Calu3 (cell line): Measurements from ENCODE around the gene SPTBN1. TPM values are rescaled to one million over a fixed set of nuclear protein-coding genes. Genes with fewer than 3 reads are reported as not detected.

Source experiments
- BruUV-seq: library from RNA; stranded (reverse); fragments of 400-500 nt; replicated peaks from 2 replicates; lab custom pipeline; 2021; lab: Mats Ljungman, UMichigan
- CTCF ChIA-PET: fragments of 300-600 bp; sonication (Branson Sonifier 250); formaldehyde crosslinking; loops from one replicate; lab custom pipeline; 2022; ENCODE audit warnings: antibody characterized with exemption; lab: Charles Lee
- DNase-seq: peaks from one replicate; pipeline ENCODE4 v3.0.0; 2022
- H3K27ac Mint-ChIP-seq: one replicate; pipeline ENCODE4 v1.8.0; 2022; ENCODE audit warnings: mixed read lengths; ENCODE audit not compliant: unreplicated experiment
- H3K27me3 Mint-ChIP-seq: one replicate; pipeline ENCODE4 v1.8.0; 2022; ENCODE audit warnings: mixed read lengths; ENCODE audit not compliant: unreplicated experiment
- H3K36me3 Mint-ChIP-seq: one replicate; pipeline ENCODE4 v1.8.0; 2022; ENCODE audit warnings: mild to moderate bottlenecking, moderate library complexity, mixed read lengths; ENCODE audit not compliant: insufficient read depth, unreplicated experiment
- H3K4me1 Mint-ChIP-seq: one replicate; pipeline ENCODE4 v1.8.0; 2022; ENCODE audit warnings: mild to moderate bottlenecking, low read depth, mixed read lengths; ENCODE audit not compliant: unreplicated experiment
- H3K4me3 Mint-ChIP-seq: one replicate; pipeline ENCODE4 v1.8.0; 2022; ENCODE audit warnings: mild to moderate bottlenecking, low read depth, moderate library complexity, mixed read lengths; ENCODE audit not compliant: unreplicated experiment
- H3K9me3 Mint-ChIP-seq: one replicate; pipeline ENCODE4 v1.8.0; 2022; ENCODE audit warnings: low read depth, mixed read lengths; ENCODE audit not compliant: unreplicated experiment
- CTCF ChIP-seq: fragments of 200-600 bp; IDR thresholded peaks from one replicate; pipeline ENCODE4 v1.8.0; 2022; ENCODE audit warnings: antibody characterized with exemption; ENCODE audit not compliant: unreplicated experiment
- intact Hi-C: fragments of 100-400 bp; cut with micrococcal nuclease; formaldehyde crosslinking; loops from one replicate; pipeline ENCODE4 v1.10.0; 2022; ENCODE audit not compliant: unreplicated experiment
- total RNA-seq: library from RNA; stranded (reverse); gene quantifications from 2 replicates; pipeline ENCODE4 v1.2.3, GENCODE V29; 2022

SPTBN1 gene
- total RNA-seq, 1 experiment from 2014 or later, result 611 TPM

DNA sequence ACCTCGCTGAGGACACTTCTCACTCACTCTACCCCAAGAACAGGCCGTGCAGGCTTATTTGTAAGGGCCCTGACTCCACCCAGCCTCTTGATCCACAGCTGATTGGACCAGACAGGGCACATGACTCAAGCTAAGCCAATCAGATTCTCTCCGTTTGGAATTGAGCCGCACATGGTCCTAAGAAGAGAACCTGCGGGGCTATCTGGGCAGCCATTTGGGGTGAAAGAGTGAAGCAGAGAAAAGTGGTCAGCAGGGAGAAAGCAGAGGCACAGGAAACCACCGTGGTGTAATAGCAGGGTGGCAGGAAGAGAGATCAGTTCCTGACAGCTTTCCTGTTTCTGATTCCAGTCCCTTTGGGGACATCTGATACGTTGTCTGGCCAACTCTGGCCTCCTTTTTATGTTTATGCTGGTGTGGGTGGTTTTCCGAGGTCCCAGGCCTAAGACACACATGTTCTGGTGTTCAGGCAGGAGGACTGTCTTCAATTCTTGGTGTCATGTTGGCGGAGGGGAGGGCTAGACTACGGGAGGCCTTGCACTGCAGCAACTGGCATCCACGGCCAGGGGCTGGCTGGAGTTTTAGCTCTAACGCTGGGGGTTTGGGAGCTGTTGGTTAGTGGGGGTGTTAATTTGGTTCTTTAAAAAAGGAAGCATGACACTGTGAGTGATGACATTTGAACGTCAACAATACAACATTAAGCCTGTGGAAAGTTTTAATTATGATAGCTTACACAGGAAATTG, 26.1 kb upstream of the SPTBN1 start:
- no peaks in the 10 kb centered on the region for H3K9me3 Mint-ChIP-seq
- H3K4me3 Mint-ChIP-seq, result no peak overlapping the region
- BruUV-seq, result no TSS peak
- TF ChIP-seq CTCF, result no peak
- CTCF ChIA-PET, result no interaction called here
- no peak for DNase-seq
- H3K27me3 Mint-ChIP-seq, result no peaks in the 10 kb centered on the region
- no peaks in the 10 kb centered on the region for H3K4me1 Mint-ChIP-seq
- no peaks in the 10 kb centered on the region for H3K36me3 Mint-ChIP-seq
- H3K27ac Mint-ChIP-seq, result no peak overlapping the region
- intact Hi-C loops, result no loop called here

DNA sequence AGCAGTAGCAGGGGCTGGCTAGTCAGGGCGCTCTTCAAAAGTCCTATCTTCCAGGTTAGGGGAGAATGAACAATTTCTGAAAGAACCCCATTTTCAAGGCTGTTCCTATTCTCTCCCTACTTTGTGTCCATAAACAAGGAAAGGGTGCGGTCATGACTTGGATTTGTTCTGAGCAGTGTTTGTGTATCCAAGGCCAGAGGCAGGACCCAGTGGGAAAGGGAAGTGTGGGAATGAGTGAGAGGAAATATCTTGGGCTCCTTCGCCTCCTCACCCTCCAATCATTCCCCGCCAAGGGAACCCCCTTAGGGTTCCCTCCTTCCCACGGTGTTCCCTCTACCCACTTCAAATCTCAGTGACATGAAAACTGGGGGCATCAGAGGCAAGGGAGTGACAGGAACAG, 25.5 kb upstream of the SPTBN1 start:
- Mint-ChIP-seq H3K4me3 (no peak overlapping the region), H3K27me3 (no peaks in the 10 kb centered on the region), H3K36me3 (no peaks in the 10 kb centered on the region), H3K9me3 (no peaks in the 10 kb centered on the region), H3K4me1 (no peaks in the 10 kb centered on the region), H3K27ac (no peak overlapping the region)
- intact Hi-C loops, result no loop called here
- DNase-seq, result no peak
- TF ChIP-seq CTCF, result no peak
- CTCF ChIA-PET, result no interaction called here
- no TSS peak for BruUV-seq

- no peak overlapping the region for H3K27ac Mint-ChIP-seq
- no peak for TF ChIP-seq CTCF
- no peaks in the 10 kb centered on the region for H3K27me3 Mint-ChIP-seq
- CTCF ChIA-PET, result no interaction called here
- intact Hi-C loops, result no loop called here
- DNase-seq, result no peak
- no peaks in the 10 kb centered on the region for H3K36me3 Mint-ChIP-seq
- no TSS peak for BruUV-seq
- no peak overlapping the region for H3K4me3 Mint-ChIP-seq
- H3K9me3 Mint-ChIP-seq, result no peaks in the 10 kb centered on the region
- no peaks in the 10 kb centered on the region for H3K4me1 Mint-ChIP-seq
Measured at GRCh38 chr2:54432251-54433015, 23.7 kb upstream of the SPTBN1 start.

DNA sequence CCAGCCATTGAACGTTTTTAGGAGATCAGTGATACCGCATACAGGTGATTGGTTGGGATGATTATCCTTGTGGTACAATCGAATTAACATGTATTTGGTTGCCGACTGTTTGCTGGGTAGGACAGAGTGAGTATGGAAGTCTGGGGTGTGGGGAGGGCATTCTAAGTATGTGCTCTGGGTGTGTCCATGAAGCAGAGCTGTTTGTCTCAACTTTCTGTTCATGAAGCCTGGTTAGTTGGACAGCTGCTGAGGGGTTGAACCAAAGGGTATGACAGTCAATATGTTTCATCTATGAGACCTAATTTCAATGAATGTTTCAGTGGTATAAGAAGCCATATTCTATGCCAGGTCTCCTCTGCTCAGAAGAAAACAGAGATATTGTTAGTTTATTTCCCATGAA, 21.9 kb upstream of the SPTBN1 start:
- intact Hi-C loops, result no loop called here
- Mint-ChIP-seq H3K27me3 (no peaks in the 10 kb centered on the region), H3K36me3 (no peaks in the 10 kb centered on the region), H3K9me3 (no peaks in the 10 kb centered on the region), H3K4me3 (no peak overlapping the region), H3K27ac (no peak overlapping the region), H3K4me1 (no peaks in the 10 kb centered on the region)
- no TSS peak for BruUV-seq
- no peak for DNase-seq
- CTCF ChIA-PET, result interaction anchor here (0.6 kb wide), 1 partner anchor 16 kb away, joined by 3 read pairs; no protein-coding TSS in a partner anchor
- TF ChIP-seq CTCF, result no peak
